ENCODE measurements around the gene CACNB4.
"Not testable (repeated sequence)": the region's sequence is repeated elsewhere in the genome, so short reads cannot be mapped to it uniquely, and the experiment has no call there.

CACNB4 gene

DNA sequence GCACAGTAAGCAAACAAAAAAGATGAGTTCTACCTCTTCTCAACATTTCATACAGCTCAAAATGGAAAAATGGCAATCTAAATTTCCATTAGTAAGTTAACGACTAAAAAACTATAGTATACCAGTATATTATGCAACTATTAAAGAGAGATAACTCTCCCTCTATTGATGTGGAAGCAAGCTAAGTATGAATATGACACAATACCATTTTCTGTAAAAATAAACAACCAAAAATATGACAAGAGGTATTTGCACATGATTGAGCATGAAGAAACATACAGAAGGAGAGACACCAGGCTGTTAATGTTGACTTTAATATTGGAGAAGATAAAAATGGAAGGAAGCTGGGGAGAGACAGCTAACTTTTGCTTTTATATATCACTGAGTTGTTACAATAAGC lies 167.1 kb downstream of the CACNB4 start:
- no peak for DNase-seq

- DNase-seq, result no peak
Observed at GRCh38 chr2:151931030-151931611, 167.7 kb downstream of the CACNB4 start.

- no peak for DNase-seq
Observed at GRCh38 chr2:151930042-151930441, 168.8 kb downstream of the CACNB4 start.

GRCh38 chr2:151928380-151928779 lies 170.5 kb downstream of the CACNB4 start:
- DNase-seq, result no peak

DNA sequence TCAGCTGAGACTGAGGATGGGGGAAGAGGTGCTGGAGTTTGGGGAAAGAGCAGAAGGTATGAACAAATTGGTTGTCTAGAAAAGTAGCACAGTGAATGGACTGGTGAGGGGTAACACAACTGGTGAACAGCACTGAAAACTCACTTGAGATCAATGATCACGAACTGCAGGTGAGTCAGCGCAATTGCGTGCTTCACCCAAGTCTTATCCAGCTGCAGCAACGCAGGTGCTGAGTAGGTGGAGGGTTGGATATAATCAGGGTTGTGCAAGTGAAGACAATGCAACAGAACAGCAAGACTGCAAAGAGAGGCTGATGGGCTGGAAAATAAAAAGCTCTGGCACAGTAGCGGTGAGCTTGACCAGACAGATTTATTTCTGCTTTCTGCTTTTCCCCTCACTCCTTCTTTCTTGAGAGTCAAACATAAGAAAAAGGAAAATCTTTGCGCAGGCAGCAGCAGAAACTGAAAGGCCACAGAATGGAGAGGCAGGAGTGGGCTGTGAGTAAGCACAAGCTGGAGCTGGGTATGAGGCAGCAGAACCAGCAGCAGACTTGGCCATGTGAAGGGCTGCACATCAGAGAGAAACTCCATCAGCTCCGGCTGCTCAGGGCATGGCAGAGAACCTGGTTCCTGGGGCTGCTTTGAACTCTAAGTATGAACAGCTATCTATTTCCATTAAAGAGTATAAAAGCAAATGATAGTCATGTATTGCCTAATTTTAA lies 171.2 kb downstream of the CACNB4 start:
- no peak for DNase-seq

DNA sequence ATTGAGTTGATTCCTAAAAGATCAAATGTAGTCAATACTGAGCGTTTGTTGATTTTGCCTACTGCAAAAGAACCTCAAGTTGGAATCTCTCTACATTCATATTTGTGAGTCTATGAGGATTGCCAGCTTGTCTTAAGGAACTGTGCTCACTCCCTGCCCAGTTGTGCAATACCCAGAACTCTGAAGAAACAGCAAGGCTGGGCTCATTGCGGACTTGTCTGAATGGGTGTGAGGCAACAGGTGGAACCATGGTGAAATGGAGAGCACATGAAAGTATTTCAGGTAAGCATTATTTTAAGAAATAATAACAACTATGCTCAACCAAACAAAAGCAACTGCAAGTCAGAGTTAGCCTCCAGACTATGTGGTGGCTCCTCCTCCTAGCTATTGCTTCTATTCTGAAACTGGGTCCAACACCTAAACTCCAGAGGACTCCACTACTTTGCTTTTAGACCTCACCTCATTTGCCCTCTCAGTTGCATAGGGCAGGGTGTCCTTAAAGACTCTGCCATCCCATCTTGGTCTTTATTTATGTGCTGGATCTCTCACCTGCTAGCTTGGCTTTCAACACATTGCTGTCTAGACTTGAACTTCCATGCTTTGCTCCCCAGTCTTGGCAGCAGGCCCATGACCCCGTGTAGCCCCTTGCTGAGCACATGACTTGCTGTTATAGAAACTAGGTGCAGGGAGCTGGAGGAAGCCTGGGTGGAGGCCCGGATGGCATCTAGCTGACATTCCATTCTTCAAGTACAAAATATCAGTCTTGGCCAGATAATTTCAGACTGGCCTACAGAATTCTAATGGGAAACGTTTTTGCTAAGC lies 175.8 kb downstream of the CACNB4 start:
- DNase-seq, result no peak

- no peak for DNase-seq
Observed at GRCh38 chr2:151919786-151920185, 179.1 kb downstream of the CACNB4 start.

DNA sequence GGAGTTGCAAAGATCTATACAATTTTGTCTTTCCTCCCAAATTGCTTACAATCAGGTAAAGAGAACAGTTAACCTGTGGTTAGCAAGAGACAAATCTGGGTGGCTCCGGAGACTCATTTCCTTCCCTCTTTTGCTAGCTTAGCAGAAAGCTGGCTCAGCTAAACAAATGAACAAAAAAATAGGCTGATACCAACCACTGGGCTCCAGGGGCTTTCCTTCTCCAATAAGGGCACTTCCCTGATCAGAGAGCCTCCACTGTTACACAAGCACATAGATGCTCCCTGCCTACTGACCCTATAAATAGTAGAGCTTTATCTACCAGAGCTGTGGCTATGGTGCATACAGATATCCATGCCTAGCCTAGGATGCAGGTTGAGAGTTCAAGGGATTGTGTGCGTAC lies 180.5 kb downstream of the CACNB4 start:
- no peak for DNase-seq

GRCh38 chr2:151916632-151917031 lies 182.2 kb downstream of the CACNB4 start:
- DNase-seq, result no peak

GRCh38 chr2:151915629-151916025 lies 183.2 kb downstream of the CACNB4 start:
- DNase-seq, result not testable (repeated sequence)

GRCh38 chr2:151914989-151915628 lies 183.7 kb downstream of the CACNB4 start:
- no peak for DNase-seq

DNA sequence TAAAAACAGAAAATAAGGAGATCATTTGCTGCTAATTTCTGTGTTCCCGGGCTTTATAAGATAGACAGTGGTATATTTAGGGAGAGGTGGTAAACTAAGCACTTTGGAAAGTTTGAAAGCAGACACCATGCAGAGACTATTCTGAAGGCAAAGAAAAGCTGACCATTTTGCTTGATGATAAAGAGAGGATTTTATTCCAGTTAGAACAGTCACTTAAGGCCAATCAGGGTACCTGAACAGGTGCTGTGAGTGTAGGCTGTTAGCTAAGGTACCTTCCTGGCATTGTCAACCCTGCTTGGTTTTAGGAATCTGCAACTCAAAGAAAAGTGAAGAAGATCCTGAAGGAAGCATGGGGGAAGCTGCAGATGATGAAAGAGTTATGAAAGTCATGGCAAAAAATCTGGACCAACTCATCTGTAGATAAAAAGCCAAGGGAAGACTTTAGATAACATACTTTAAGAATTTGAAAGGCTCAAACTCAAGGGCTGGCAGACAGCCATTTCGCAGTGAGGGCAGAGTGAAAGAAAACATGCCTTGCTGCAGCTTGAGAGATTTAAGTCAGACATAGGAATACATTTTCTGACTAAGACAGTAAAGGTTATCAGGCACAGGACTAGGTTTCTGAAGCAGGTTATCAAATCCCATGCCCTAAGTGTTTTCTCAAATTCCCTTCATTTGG lies 190.5 kb downstream of the CACNB4 start:
- no peak for DNase-seq

DNA sequence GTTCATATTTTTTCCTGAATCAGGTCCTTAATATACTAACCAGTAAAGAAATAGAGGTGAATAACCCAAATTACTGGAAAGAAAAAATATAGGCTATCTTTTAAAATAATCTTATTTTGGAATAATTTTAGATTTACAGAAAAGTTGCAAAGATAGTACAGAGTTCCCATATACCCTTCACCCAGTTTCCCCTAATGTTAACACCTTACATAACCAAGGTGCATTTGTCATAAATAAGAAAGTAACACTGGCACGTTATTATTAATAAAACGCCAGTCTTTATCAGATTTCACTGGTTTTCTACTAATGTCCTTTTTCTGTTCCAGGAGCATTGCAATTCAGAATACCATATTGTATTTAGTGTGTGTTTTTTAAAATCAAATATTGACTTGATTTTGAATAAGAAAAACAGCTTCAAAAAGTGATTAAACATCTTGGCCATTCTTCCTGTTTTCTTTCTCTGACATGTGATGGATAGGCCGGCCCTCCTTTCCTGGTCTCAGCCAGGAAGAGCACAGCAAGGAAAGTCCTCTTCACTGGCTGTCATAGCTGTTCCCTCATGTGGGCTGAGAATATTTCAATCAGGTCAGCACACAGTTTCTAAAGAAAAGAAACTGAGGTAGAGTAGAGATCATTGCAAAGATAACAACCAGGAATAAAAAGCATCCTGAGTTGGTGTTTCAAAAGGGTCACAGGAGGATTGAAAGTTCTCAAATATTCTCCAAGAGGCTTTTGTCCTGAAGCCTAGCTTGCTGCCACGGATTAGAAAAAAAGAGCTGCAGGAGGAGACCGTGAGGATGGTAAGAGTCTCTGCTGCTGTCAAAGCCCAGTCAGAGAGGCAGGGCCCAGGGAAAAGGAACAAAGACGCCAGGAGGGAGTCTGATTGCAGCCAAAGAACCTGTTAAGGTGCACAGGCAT lies 191.3 kb downstream of the CACNB4 start:
- DNase-seq, result no peak

- no peak for DNase-seq
Observed at GRCh38 chr2:151906633-151906998, 192.2 kb downstream of the CACNB4 start.

- no peak for DNase-seq
Observed at GRCh38 chr2:151905963-151906632, 192.7 kb downstream of the CACNB4 start.

- DNase-seq, result no peak
Observed at GRCh38 chr2:151904807-151905206, 194.0 kb downstream of the CACNB4 start.

DNA sequence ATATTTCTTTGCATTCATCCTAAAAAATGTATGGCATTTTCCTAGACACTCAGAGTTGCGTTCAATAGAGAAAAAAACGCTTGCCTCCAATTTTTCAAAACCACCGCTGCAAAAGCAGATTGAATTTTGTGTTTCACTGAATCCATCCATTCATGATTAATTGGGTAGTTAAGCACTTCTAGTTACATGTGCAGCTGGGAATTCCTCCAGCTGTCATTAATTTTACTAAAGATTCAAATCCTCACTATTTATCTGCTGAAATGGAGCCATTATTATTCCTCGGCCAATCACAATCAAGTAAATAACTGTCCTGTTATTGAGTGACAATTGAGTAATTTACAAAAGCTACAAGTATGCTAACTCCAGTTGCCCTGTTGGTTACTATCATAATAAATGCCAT lies 194.8 kb downstream of the CACNB4 start:
- no peak for DNase-seq

DNA sequence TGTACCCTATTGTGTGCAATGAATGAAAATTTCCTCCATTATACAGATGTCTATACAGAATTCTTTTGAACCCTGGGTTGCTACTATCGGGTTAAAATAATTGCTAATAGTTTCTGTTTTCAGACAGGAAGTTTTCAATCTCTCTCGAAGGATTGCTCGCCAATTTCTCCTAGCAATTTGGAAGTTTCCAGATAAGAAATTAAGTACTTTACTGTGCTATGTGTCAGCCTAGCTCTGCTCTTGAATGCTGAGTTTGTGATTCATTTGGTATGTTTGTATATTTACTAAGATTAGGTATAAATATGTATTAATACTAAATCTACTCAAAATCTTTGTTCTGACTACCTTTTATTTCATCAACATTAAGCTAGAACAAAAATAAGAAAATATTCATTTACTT lies 196.0 kb downstream of the CACNB4 start:
- DNase-seq, result no peak

DNA sequence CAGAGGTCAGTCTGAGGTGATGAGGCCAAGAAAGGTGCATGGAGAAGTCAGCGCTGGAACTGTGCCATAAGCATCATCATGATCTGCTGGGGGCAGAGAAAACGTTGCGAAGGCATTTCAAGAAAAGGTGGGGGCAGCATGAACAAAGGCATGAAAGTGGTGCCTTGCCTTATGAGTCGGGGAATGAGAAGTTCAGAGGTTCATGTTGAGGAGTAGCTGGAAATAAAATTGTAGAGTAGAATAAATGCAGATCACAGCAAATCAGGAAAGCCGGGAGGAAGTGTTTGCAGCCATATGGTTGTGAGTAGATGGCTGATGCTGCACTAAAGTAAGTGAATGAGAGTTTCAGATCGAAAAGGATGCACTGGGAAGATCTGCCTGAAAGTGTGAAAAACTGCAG lies 198.5 kb downstream of the CACNB4 start:
- DNase-seq, result no peak

DNA sequence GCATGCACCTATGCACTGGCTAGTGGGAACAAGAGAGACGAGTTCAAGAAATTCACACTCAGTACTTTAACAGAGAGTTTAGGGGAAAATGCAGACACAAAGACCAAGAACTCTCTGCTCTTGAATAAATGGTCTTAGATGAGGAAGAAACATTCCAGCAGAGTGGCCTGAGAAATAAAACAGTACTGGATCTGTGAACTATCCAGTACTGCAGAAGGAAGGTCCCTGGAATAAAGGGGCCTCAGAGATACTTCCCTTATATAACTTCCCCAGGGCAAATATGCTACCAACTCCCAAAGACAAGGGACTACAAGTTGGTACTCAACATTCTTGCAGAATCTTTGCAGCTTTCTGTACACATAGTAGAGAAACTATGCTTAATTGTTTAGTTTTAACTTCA lies 199.7 kb downstream of the CACNB4 start:
- DNase-seq, result no peak

GRCh38 chr2:151891566-151892194 lies 207.2 kb downstream of the CACNB4 start:
- DNase-seq, result no peak
